Trophoblast cell (in vitro differentiated cells and primary cell): Measurements from ENCODE around the gene ZNF749.

Experiments
- DNase-seq, 2 donors: peaks; one replicate each; pipeline ENCODE4 v3.0.0-alpha.2; 2016
- H2AFZ ChIP-seq: 2 replicates; pipeline ENCODE4 v1.6.1; 2013; ENCODE audit warnings: low read length, moderate library complexity, mild to moderate bottlenecking; ENCODE audit not compliant: insufficient read depth, poor library complexity
- H2AK5ac ChIP-seq: 2 replicates; pipeline ENCODE4 v1.6.1; 2013; ENCODE audit warnings: mild to moderate bottlenecking, low read length
- H2BK120ac ChIP-seq: 2 replicates; pipeline ENCODE4 v1.6.1; 2013; ENCODE audit warnings: low read length, mild to moderate bottlenecking, moderate library complexity; ENCODE audit not compliant: insufficient read depth, poor library complexity
- H2BK12ac ChIP-seq: 2 replicates; pipeline ENCODE4 v1.6.1; 2013; ENCODE audit warnings: mild to moderate bottlenecking, low read length, moderate library complexity
- H2BK5ac ChIP-seq: 2 replicates; pipeline ENCODE4 v1.6.1; 2013; ENCODE audit warnings: low read length, low read depth, moderate library complexity, mild to moderate bottlenecking; ENCODE audit not compliant: poor library complexity
- H3K14ac ChIP-seq: 2 replicates; pipeline ENCODE4 v1.6.1; 2013; ENCODE audit warnings: mild to moderate bottlenecking, low read length
- H3K18ac ChIP-seq: 2 replicates; pipeline ENCODE4 v1.6.1; 2013; ENCODE audit warnings: mild to moderate bottlenecking, low read length
- H3K23ac ChIP-seq: 2 replicates; pipeline ENCODE4 v1.6.1; 2013; ENCODE audit warnings: low read length
- H3K27ac ChIP-seq: 2 replicates; pipeline ENCODE4 v1.5.1; 2013; ENCODE audit warnings: low read depth, mild to moderate bottlenecking, inconsistent platforms, low read length, moderate library complexity
- H3K27me3 ChIP-seq: 2 replicates; pipeline ENCODE4 v1.6.1; 2013; ENCODE audit warnings: inconsistent platforms, mild to moderate bottlenecking, low read length, moderate library complexity; ENCODE audit not compliant: insufficient read depth
- H3K36me3 ChIP-seq, 2 experiments: 1 replicate in 1 of 2; 2 replicates in 1 of 2; pipeline ENCODE4 v1.6.1; 2013; ENCODE audit warnings: low read length in 2 of 2, mild to moderate bottlenecking in 2 of 2, moderate library complexity in 1 of 2; ENCODE audit not compliant: insufficient read depth in 2 of 2, control insufficient read depth in 1 of 2
- H3K4ac ChIP-seq: 2 replicates; pipeline ENCODE4 v1.6.1; 2013; ENCODE audit warnings: low read depth, mild to moderate bottlenecking, low read length, moderate library complexity
- H3K4me1 ChIP-seq, 2 experiments: 1 replicate in 1 of 2; 2 replicates in 1 of 2; pipeline ENCODE4 v1.6.1; 2013; ENCODE audit warnings: low read length in 2 of 2, mild to moderate bottlenecking in 2 of 2, moderate library complexity in 1 of 2; ENCODE audit not compliant: insufficient read depth in 2 of 2, control insufficient read depth in 1 of 2
- H3K4me2 ChIP-seq: 2 replicates; pipeline ENCODE4 v1.6.1; 2013; ENCODE audit warnings: inconsistent platforms, mild to moderate bottlenecking, low read length, moderate library complexity
- H3K4me3 ChIP-seq: 2 replicates; pipeline ENCODE4 v1.5.1; 2013; ENCODE audit warnings: mild to moderate bottlenecking, low read depth, low read length, inconsistent platforms
- H3K79me1 ChIP-seq: one replicate; pipeline ENCODE4 v1.6.1; 2013; ENCODE audit warnings: low read length
- H3K79me2 ChIP-seq: 2 replicates; pipeline ENCODE4 v1.6.1; 2013; ENCODE audit warnings: low read length, mild to moderate bottlenecking; ENCODE audit not compliant: control insufficient read depth, insufficient read depth, poor library complexity
- H3K9ac ChIP-seq: 2 replicates; pipeline ENCODE4 v1.6.1; 2013; ENCODE audit warnings: mild to moderate bottlenecking, low read length
- H3K9me3 ChIP-seq: 2 replicates; pipeline ENCODE4 v1.6.1; 2013; ENCODE audit warnings: low read depth, mild to moderate bottlenecking, control low read depth, inconsistent platforms, low read length; ENCODE audit not compliant: insufficient read depth
- H4K12ac ChIP-seq: 2 replicates; pipeline ENCODE4 v1.6.1; 2013; ENCODE audit warnings: low read depth, mild to moderate bottlenecking, low read length, moderate library complexity
- H4K8ac ChIP-seq: 2 replicates; pipeline ENCODE4 v1.6.1; 2013; ENCODE audit warnings: low read depth, mild to moderate bottlenecking, low read length, moderate library complexity
- H4K91ac ChIP-seq: one replicate; pipeline ENCODE4 v1.6.1; 2013; ENCODE audit warnings: low read depth, mild to moderate bottlenecking, low read length, moderate library complexity
- WGBS: extraction: QIAGEN DNeasy Blood & Tissue Kit; methylation state at CpG from one replicate; pipeline ENCODE4 v1.1.7; 2013; ENCODE audit warnings: missing lambda C conversion rate; ENCODE audit not compliant: insufficient read length, insufficient coverage; ENCODE audit errors: extremely low coverage; 5-methylcytosine and 5-hydroxymethylcytosine counted together

The ZNF749 gene

GRCh38 chr19:57419439-57419838 lies 15.7 kb upstream of the ZNF749 start:
- H4K91ac ChIP-seq, result no peak overlapping the region
- no peak overlapping the region for H4K12ac ChIP-seq
- H3K18ac ChIP-seq, result no peak overlapping the region
- H3K79me2 ChIP-seq, result no peaks in the 10 kb centered on the region
- H3K36me3 ChIP-seq, result peaks cover 4 to 26% of the 10 kb centered on the region in 2 experiments
- WGBS, result no CpG with 5 or more reads among the region's 4 CpGs
- H3K4me3 ChIP-seq, result no peak overlapping the region
- no peaks in the 10 kb centered on the region for H3K27me3 ChIP-seq
- H3K4ac ChIP-seq, result no peak overlapping the region
- H3K9me3 ChIP-seq, result no peaks in the 10 kb centered on the region
- H3K23ac ChIP-seq, result no peak overlapping the region
- no peak overlapping the region for H2BK5ac ChIP-seq
- H2AK5ac ChIP-seq, result no peak overlapping the region
- no peak overlapping the region for H3K4me2 ChIP-seq
- H3K27ac ChIP-seq, result no peak overlapping the region
- H4K8ac ChIP-seq, result no peak overlapping the region
- H3K9ac ChIP-seq, result no peak overlapping the region
- DNase-seq, result no peak
- H2AFZ ChIP-seq, result no peak overlapping the region
- H3K4me1 ChIP-seq, result no peaks in the 10 kb centered on the region
- no peaks in the 10 kb centered on the region for H3K79me1 ChIP-seq
- H2BK120ac ChIP-seq, result no peak overlapping the region
- no peak overlapping the region for H2BK12ac ChIP-seq
- H3K14ac ChIP-seq, result no peak overlapping the region

- no peaks in the 10 kb centered on the region for H3K79me1 ChIP-seq
- H3K36me3 ChIP-seq, result peaks cover 4 to 26% of the 10 kb centered on the region in 2 experiments
- no peak overlapping the region for H3K4me3 ChIP-seq
- H4K91ac ChIP-seq, result no peak overlapping the region
- H3K4me1 ChIP-seq, result no peaks in the 10 kb centered on the region
- no peak overlapping the region for H3K27ac ChIP-seq
- H2BK120ac ChIP-seq, result no peak overlapping the region
- H3K18ac ChIP-seq, result no peak overlapping the region
- no peak overlapping the region for H2BK12ac ChIP-seq
- H3K27me3 ChIP-seq, result no peaks in the 10 kb centered on the region
- no peak overlapping the region for H3K4ac ChIP-seq
- H2AK5ac ChIP-seq, result no peak overlapping the region
- H3K4me2 ChIP-seq, result no peak overlapping the region
- H4K12ac ChIP-seq, result no peak overlapping the region
- no peak overlapping the region for H3K23ac ChIP-seq
- H2AFZ ChIP-seq, result no peak overlapping the region
- H3K14ac ChIP-seq, result no peak overlapping the region
- no peak for DNase-seq
- no peak overlapping the region for H4K8ac ChIP-seq
- no peaks in the 10 kb centered on the region for H3K9me3 ChIP-seq
- no peaks in the 10 kb centered on the region for H3K79me2 ChIP-seq
- H3K9ac ChIP-seq, result no peak overlapping the region
- no peak overlapping the region for H2BK5ac ChIP-seq
- no CpG with 5 or more reads among the region's 3 CpGs for WGBS
These were observed 14.1 kb upstream of the ZNF749 start for GRCh38 chr19:57421037-57421436.

GRCh38 chr19:57434386-57435061 lies 601 bp upstream of the ZNF749 start:
- Histone ChIP-seq H3K9ac (peak overlapping the region; percentile 61), H3K4ac (peak overlapping the region; percentile 13), H2BK12ac (no peak overlapping the region), H3K23ac (no peak overlapping the region), H4K91ac (peak overlapping the region; percentile 42), H4K12ac (peak overlapping the region; percentile 48), H3K27ac (no peak overlapping the region), H3K4me3 (no peak overlapping the region), H4K8ac (peak overlapping the region; percentile 83), H3K4me1 (peaks cover 6 to 9% of the 10 kb centered on the region in 2 experiments), H3K9me3 (no peaks in the 10 kb centered on the region), H3K14ac (no peak overlapping the region), H3K79me2 (peaks cover 10% of the 10 kb centered on the region), H3K79me1 (peaks cover 6% of the 10 kb centered on the region), H3K18ac (no peak overlapping the region), H3K36me3 (peaks cover 0 to 4% of the 10 kb centered on the region in 2 experiments), H2AFZ (peak overlapping the region; percentile 71), H2BK5ac (no peak overlapping the region), H3K4me2 (peak overlapping the region; percentile 66), H2BK120ac (no peak overlapping the region), H3K27me3 (no peaks in the 10 kb centered on the region), H2AK5ac (no peak overlapping the region)
- no CpG with 5 or more reads among the region's 15 CpGs for WGBS
- DNase-seq, result no peak

- Histone ChIP-seq H2BK5ac (no peak overlapping the region), H4K8ac (peak overlapping the region; percentile 47), H3K79me2 (peaks cover 10% of the 10 kb centered on the region), H3K27me3 (no peaks in the 10 kb centered on the region), H3K4me2 (peak overlapping the region; percentile 75), H3K4me3 (no peak overlapping the region), H2BK120ac (no peak overlapping the region), H3K9ac (no peak overlapping the region), H3K79me1 (peaks cover 6% of the 10 kb centered on the region), H3K18ac (no peak overlapping the region), H2BK12ac (no peak overlapping the region), H3K9me3 (no peaks in the 10 kb centered on the region), H2AFZ (no peak overlapping the region), H4K91ac (no peak overlapping the region), H3K4me1 (peaks cover 6 to 9% of the 10 kb centered on the region in 2 experiments), H3K4ac (peak overlapping the region; percentile 82), H3K36me3 (peaks cover 0 to 4% of the 10 kb centered on the region in 2 experiments), H3K14ac (no peak overlapping the region), H3K23ac (no peak overlapping the region), H3K27ac (no peak overlapping the region), H4K12ac (peak overlapping the region; percentile 49), H2AK5ac (no peak overlapping the region)
- no peak for DNase-seq
- no CpG with 5 or more reads among the region's 1 CpG for WGBS
These were observed 1.3 kb downstream of the ZNF749 start for GRCh38 chr19:57436417-57436816.
